ENCODE data around the gene SYNC. TPM values are rescaled to one million over a fixed set of nuclear protein-coding genes. Genes with fewer than 3 reads are reported as not detected.
"Not testable (repeated sequence)": the region's sequence is repeated elsewhere in the genome, so short reads cannot be mapped to it uniquely, and the experiment has no call there.

The SYNC gene
- total RNA-seq, 1 donor from 2014 or later = 9.3 TPM

DNA sequence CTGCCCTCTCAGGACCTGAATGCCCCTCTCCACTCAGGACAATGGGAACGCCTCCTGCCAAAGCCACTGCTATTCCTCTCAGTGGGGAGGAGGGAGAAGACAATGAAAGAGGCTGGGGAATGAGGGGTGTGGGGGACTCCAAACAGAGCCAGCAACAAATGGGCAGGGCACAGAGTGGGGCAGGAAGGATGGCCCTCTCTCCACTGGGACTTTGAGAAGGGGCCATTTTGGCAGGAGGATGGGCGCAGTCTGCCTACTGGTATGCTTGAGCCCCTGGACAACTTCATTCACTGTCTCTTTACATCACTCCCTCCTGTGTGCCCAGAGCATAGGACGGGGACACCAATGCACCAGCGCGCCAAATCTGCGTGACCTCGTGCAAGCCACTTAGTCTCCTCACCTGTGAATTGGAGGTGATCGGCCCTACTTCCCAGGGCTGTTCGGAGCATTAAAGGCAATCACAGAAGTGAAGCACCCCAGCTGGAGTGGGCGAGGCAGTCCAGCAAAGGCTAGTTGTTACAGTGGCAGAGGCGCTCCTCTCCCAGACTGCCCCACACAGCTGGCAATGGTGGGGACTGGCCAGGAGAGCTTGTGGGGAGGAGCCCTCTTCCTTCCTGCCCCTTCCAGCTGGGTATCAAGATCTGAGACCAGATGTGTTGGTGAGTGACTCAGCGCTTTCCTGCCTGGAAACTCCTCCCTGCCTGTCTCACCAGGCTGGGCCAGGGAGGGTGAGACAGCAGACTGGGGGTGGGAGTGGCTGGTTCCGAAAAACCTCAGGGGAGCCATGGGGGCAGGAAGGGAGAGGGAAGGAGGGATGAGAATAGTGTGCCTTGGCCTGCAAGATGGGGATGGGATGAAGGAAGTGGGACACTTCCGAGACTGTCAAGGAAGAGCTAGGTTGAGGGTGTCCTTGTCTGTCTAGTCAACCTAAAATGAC, 22.4 kb upstream of the SYNC start:
- DNase-seq = no peak

- no peak for DNase-seq
These were observed 17.2 kb upstream of the SYNC start for GRCh38 chr1:32719681-32720275.

- DNase-seq = no peak
These were observed 16.0 kb upstream of the SYNC start for GRCh38 chr1:32718527-32718926.

DNA sequence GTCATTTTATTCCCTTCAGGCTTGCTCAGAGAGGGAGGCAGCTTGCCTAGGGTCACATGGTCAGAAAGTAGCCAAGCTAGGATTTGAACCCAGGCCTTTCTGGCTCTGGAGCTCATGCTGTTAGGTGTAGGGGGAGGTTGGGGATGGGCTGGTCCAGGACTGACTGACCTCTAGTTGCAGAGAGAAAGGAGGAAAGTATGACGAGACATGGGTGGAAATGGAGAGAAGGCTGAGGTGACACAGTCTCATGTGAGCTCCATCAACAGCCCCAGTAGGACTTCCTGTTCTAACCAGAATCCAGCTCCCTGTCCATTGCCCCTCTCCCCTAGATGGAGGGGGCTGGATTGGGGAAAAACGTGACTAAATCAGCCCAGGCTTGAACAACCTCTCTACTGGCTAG, 15.5 kb upstream of the SYNC start:
- no peak for DNase-seq

GRCh38 chr1:32717503-32717902, 14.9 kb upstream of the SYNC start:
- no peak for DNase-seq

- no peak for DNase-seq
These were observed 14.0 kb upstream of the SYNC start for GRCh38 chr1:32716312-32717148.

GRCh38 chr1:32715901-32716311, 13.3 kb upstream of the SYNC start:
- DNase-seq = no peak

DNA sequence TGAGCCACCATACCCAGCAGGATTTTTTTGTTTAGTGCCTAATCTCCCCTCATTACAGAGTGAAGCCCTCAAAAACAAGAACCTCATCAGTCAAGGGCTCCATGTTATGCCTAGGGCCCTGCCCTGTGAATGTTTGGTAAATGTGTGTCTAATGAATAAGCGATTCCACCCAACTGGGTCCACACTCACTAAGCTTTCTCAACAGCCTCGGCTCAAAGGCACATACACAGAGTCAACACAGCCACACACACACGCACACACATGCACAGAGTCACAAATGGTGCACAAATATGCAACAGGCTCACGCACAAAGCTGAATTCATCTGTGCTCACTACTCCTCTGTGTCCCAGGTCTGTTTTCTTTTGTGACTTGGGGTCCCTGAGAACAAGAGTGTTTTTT, 11.7 kb upstream of the SYNC start:
- no peak for DNase-seq

DNA sequence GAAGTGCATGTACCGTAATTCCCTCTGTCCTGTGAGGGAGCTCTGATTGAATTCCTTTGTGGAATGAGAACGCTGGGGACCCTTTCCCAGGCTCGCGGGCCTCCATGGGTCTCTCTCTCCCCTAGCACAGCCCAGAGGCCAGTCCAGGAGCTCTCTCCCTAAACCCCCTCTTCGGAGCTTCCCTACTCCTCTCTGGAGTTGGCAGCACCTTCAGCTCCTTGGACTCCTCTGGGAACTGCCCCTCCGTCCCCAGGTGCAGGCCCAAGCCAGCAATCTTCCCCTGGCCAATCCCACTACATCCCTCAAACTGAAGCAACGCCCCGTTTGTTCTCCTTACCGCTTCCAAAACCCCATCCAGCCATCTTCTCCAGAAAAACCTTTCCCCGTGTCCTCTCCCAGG, 10.5 kb upstream of the SYNC start:
- DNase-seq = no peak

DNA sequence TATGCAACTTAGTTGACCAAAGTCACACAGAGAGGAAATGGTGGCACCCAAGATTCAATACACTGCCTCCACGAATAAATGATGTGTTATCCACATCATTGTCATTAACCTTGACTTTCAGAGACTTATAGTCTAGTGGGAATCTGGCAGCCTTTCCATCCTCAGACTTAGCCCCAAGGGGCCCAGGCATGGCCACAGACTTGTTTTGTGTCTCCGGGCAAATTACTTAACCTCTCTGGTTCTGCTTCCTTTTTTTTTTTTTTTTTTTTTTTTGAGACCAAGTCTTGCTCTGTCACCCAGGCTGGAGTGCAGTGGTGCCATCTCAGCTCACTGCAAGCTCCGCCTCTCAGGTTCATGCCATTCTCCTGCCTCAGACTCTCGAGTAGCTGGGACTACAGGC, 8.7 kb upstream of the SYNC start:
- not testable (repeated sequence) for DNase-seq

- no peak for DNase-seq
These were observed 6.9 kb upstream of the SYNC start for GRCh38 chr1:32709476-32709875.

DNA sequence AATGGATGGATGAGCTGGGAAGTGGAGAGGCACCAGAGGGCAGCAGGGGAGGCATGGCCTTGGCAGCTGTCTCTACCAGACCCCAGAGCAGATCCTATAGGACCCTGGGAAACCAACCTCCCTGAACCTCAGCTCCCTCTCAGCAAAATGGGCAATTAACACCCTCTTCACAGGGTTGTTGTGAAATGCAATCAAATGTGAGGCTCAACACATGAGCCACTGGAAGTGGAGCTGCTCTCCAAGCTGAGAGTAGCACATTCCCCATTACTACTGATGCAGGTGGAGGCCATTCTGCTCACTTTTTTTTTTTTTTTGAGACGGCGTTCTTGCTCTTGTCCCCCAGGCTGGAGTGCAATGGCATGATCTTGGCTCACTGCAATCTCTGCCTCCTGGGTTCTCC, 6.5 kb upstream of the SYNC start:
- no peak for DNase-seq

GRCh38 chr1:32706491-32706890, 3.9 kb upstream of the SYNC start:
- DNase-seq = no peak

DNA sequence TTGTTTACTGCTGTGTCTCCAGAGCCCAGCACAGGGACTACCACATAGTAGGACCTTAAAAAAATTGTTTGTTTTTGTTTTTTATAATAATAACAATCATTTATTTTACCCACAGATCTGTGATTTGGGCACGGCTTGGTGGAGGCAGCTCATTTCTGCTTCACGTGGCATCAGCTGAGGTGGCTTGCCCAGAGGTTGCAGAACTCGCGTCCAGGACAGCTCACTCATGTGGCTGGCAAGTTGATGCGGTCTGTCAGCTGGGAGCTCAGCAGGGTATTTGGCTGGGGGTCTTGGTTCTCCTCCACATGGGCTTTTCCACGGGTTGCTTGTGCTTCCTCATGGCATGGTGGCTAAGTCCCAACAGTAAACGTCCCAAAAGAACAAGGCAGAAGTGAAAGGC, 2.9 kb upstream of the SYNC start:
- no peak for DNase-seq

GRCh38 chr1:32703479-32704291, 1.1 kb upstream of the SYNC start:
- peak; percentile 82 for DNase-seq

GRCh38 chr1:32701951-32702598, 495 bp downstream of the SYNC start:
- no peak for DNase-seq

DNA sequence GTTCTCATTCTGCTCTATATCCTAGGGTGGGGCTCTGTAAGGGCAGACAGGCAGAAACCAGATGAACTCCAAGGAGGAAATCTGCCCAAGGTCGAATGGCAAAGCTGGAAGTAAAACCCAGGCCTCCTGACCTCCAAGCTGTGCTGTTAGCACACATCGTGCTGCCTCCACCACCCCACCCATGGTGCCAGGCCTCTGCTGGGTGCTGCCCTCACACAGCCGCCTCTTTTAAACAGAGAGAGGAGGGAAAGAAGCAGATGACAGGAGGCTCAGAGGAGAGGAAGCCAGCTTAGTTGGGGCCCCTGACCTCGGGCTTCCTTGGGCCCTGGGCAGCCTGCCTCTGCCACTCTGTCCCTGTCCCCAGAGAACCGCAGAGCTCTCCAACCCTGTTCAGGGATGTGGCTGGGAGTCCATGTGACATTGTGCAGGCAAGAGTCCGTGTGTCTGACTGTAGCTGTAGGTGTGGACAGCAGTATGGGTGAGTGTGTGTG, 1.1 kb downstream of the SYNC start:
- DNase-seq = no peak

- DNase-seq = not testable (repeated sequence)
These were observed 5.6 kb downstream of the SYNC start for GRCh38 chr1:32696996-32697395.

- no peak for DNase-seq
These were observed 6.5 kb downstream of the SYNC start for GRCh38 chr1:32696041-32696440.

GRCh38 chr1:32695098-32695904, 7.3 kb downstream of the SYNC start:
- no peak for DNase-seq

Measured in skin of body (tissue), 2 donors.